DOHH2 (cell line): Measurements from ENCODE around the gene DYRK2.

Source experiments
- H3F3A ChIP-seq: fragments of 200-600 bp; sonication (generic), shearing (Covaris generic); 2 replicates; pipeline ENCODE4 v1.6.0; 2016; ENCODE audit warnings: antibody characterized with exemption, mild to moderate bottlenecking; ENCODE audit not compliant: control insufficient read depth, insufficient read depth
- H3K27ac ChIP-seq: fragments of 200-600 bp; sonication (generic); 2 replicates; pipeline ENCODE4 v1.5.1; 2014; ENCODE audit warnings: low read depth, mild to moderate bottlenecking, low read length, moderate library complexity
- H3K27me3 ChIP-seq: fragments of 200-600 bp; sonication (generic); 2 replicates; pipeline ENCODE4 v1.6.1; 2014; ENCODE audit warnings: mild to moderate bottlenecking, low read length, mixed read lengths; ENCODE audit not compliant: control insufficient read depth
- H3K36me3 ChIP-seq: fragments of 200-600 bp; sonication (generic); 2 replicates; pipeline ENCODE4 v1.6.1; 2014; ENCODE audit warnings: mild to moderate bottlenecking, low read length, moderate library complexity, mixed read lengths; ENCODE audit not compliant: control insufficient read depth
- H3K4me1 ChIP-seq: fragments of 200-600 bp; sonication (generic); 2 replicates; pipeline ENCODE4 v1.6.1; 2014; ENCODE audit warnings: mild to moderate bottlenecking, low read length, mixed read lengths; ENCODE audit not compliant: control insufficient read depth
- H3K4me2 ChIP-seq: fragments of 200-600 bp; sonication (generic); 2 replicates; pipeline ENCODE4 v1.6.0; 2014; ENCODE audit warnings: mild to moderate bottlenecking, low read length, moderate library complexity
- H3K4me3 ChIP-seq: fragments of 200-600 bp; sonication (generic); 2 replicates; pipeline ENCODE4 v1.5.1; 2014; ENCODE audit warnings: mild to moderate bottlenecking, low read length, mixed read lengths
- H3K79me2 ChIP-seq: fragments of 200-600 bp; sonication (generic); 2 replicates; pipeline ENCODE4 v1.6.1; 2014; ENCODE audit warnings: mild to moderate bottlenecking, low read length, mixed read lengths; ENCODE audit not compliant: control insufficient read depth
- H3K9me2 ChIP-seq: fragments of 200-600 bp; sonication (generic); replicated peaks from 2 replicates; pipeline ENCODE4 v1.6.1; 2014; ENCODE audit warnings: mild to moderate bottlenecking, low read length, mixed read lengths; ENCODE audit not compliant: control insufficient read depth
- H3K9me3 ChIP-seq: fragments of 200-600 bp; sonication (generic); 2 replicates; pipeline ENCODE4 v1.6.1; 2014; ENCODE audit warnings: antibody characterized with exemption, low read length, mixed read lengths; ENCODE audit not compliant: control insufficient read depth, insufficient read depth
- H4K20me1 ChIP-seq: fragments of 200-600 bp; sonication (generic); 2 replicates; pipeline ENCODE4 v1.6.0; 2014; ENCODE audit warnings: low read depth, mild to moderate bottlenecking, antibody characterized with exemption, low read length, moderate library complexity; ENCODE audit not compliant: control insufficient read depth, insufficient read depth
- CTCF ChIP-seq: fragments of 200-600 bp; sonication (generic); IDR thresholded peaks from one replicate; pipeline ENCODE4 v1.5.1; 2014; ENCODE audit warnings: antibody characterized with exemption, mild to moderate bottlenecking, low read depth, low read length; ENCODE audit not compliant: poor library complexity, severe bottlenecking
- EZH2phosphoT487 ChIP-seq: fragments of 200-600 bp; sonication (generic); IDR thresholded peaks from 2 replicates; pipeline ENCODE4 v1.6.1; 2017; ENCODE audit warnings: borderline replicate concordance, mild to moderate bottlenecking, antibody characterized with exemption, low read length, moderate library complexity, mixed read lengths

The DYRK2 gene

GRCh38 chr12:67681105-67681778 lies 32.7 kb downstream of the DYRK2 start:
- Histone ChIP-seq H3K4me2 (no peak overlapping the region), H3K9me2 (no peaks in the 10 kb centered on the region), H3F3A (no peaks in the 10 kb centered on the region), H3K4me3 (no peak overlapping the region), H4K20me1 (no peaks in the 10 kb centered on the region), H3K79me2 (no peaks in the 10 kb centered on the region), H3K4me1 (peaks cover 10% of the 10 kb centered on the region), H3K36me3 (no peaks in the 10 kb centered on the region), H3K9me3 (no peaks in the 10 kb centered on the region), H3K27ac (no peak overlapping the region), H3K27me3 (no peaks in the 10 kb centered on the region)
- TF ChIP-seq EZH2phosphoT487 (no peak), CTCF (no peak)

GRCh38 chr12:67681941-67682620 lies 33.5 kb downstream of the DYRK2 start:
- Histone ChIP-seq H3K36me3 (no peaks in the 10 kb centered on the region), H3K9me3 (no peaks in the 10 kb centered on the region), H3K27ac (no peak overlapping the region), H4K20me1 (no peaks in the 10 kb centered on the region), H3K4me3 (no peak overlapping the region), H3K4me1 (peaks cover 10% of the 10 kb centered on the region), H3F3A (no peaks in the 10 kb centered on the region), H3K79me2 (no peaks in the 10 kb centered on the region), H3K27me3 (no peaks in the 10 kb centered on the region), H3K4me2 (no peak overlapping the region), H3K9me2 (no peaks in the 10 kb centered on the region)
- no peak for TF ChIP-seq EZH2phosphoT487
- no peak for TF ChIP-seq CTCF

GRCh38 chr12:67689385-67689784 lies 40.8 kb downstream of the DYRK2 start:
- TF ChIP-seq CTCF: no peak
- TF ChIP-seq EZH2phosphoT487: no peak
- no peak overlapping the region for H3K27ac ChIP-seq

More at GRCh38 chr12:67689385-67689784, 40.8 kb downstream of the DYRK2 start:
- H3F3A ChIP-seq: 0 out of 2 replicates have a peak, but pooled peaks cover 6% of the 10 kb centered on the region
- no peaks in the 10 kb centered on the region for H4K20me1 ChIP-seq
- peaks cover 53% of the 10 kb centered on the region for H3K4me1 ChIP-seq
- no peaks in the 10 kb centered on the region for H3K79me2 ChIP-seq
- no peaks in the 10 kb centered on the region for H3K36me3 ChIP-seq
- H3K4me2 ChIP-seq: no peak overlapping the region
- H3K9me2 ChIP-seq: no peaks in the 10 kb centered on the region
- H3K9me3 ChIP-seq: 0 out of 2 replicates have a peak, but pooled peaks cover 3% of the 10 kb centered on the region
- no peaks in the 10 kb centered on the region for H3K27me3 ChIP-seq
- no peak overlapping the region for H3K4me3 ChIP-seq
